ENCODE data around the gene LARP1B. TPM values are rescaled to one million over a fixed set of nuclear protein-coding genes. Genes with fewer than 3 reads are reported as not detected.
A peak's percentile ranks its signal among the peaks of the same experiment; 100 is the strongest.
"Not testable (repeated sequence)": the region's sequence is repeated elsewhere in the genome, so short reads cannot be mapped to it uniquely, and the experiment has no call there.

LARP1B gene
- total and polyA plus RNA-seq, 4 donors, result 17.5 to 69.6 (median 23.7) TPM

GRCh38 chr4:128061566-128062536, 739 bp downstream of the LARP1B start (continued):
- TF ChIP-seq HNF4G (IDR thresholded peaks at IDR 0.05) (no peak), YY1 (IDR thresholded peaks at IDR 0.05) (peak; percentile 67)

- H3K27ac ChIP-seq (ENCODE audit: low read depth in 1 of 2, low read length in 2 of 2); H3K36me3 ChIP-seq (ENCODE audit: control insufficient read depth in 4 of 4, insufficient read depth in 3 of 4, low read depth in 1 of 4, low read length in 3 of 4); H3K4me3 ChIP-seq (ENCODE audit: low read depth in 1 of 3, low read length in 3 of 3); DNase-seq (ENCODE audit: low spot score); H3K9ac ChIP-seq (ENCODE audit: low read depth in 1 of 2, low read length in 2 of 2); H3K9me3 ChIP-seq (ENCODE audit: control insufficient read depth in 4 of 4, low read length in 3 of 4); H3K27me3 ChIP-seq (ENCODE audit: control insufficient read depth in 4 of 4, insufficient read depth in 4 of 4, low read length in 3 of 4): not testable (repeated sequence)
- H3K4me1 ChIP-seq (ENCODE audit: control insufficient read depth in 4 of 4, insufficient read depth in 4 of 4, low read length in 3 of 4), result peaks cover 6 to 16% (median 11%) of the 10 kb centered on the region in 4 donors
- 95% methylated on average over 10 of the region's 10 CpGs for WGBS
Measured at GRCh38 chr4:128066453-128066820, 5.3 kb downstream of the LARP1B start.

- H3K27ac ChIP-seq (ENCODE audit: low read depth in 1 of 2, low read length in 2 of 2), result no peak overlapping the region
- H3K9me3 ChIP-seq (ENCODE audit: control insufficient read depth in 4 of 4, low read length in 3 of 4), result no peaks in the 10 kb centered on the region
- no peaks in the 10 kb centered on the region for H3K36me3 ChIP-seq (ENCODE audit: control insufficient read depth in 4 of 4, insufficient read depth in 3 of 4, low read depth in 1 of 4, low read length in 3 of 4)
- peaks cover 4 to 13% (median 8%) of the 10 kb centered on the region in 4 donors for H3K4me1 ChIP-seq (ENCODE audit: control insufficient read depth in 4 of 4, insufficient read depth in 4 of 4, low read length in 3 of 4)
- H3K27me3 ChIP-seq (ENCODE audit: control insufficient read depth in 4 of 4, insufficient read depth in 4 of 4, low read length in 3 of 4), result no peaks in the 10 kb centered on the region
- H3K9ac ChIP-seq (ENCODE audit: low read depth in 1 of 2, low read length in 2 of 2), result no peak overlapping the region
- WGBS, result 94% methylated on average over 3 of the region's 3 CpGs
- DNase-seq (ENCODE audit: low spot score), result no peak
- H3K4me3 ChIP-seq (ENCODE audit: low read depth in 1 of 3, low read length in 3 of 3), result no peak overlapping the region
- TF ChIP-seq RAD21 (IDR thresholded peaks at IDR 0.05), result peak; percentile 32 to 74
- TF ChIP-seq CTCF (IDR thresholded peaks at IDR 0.05; ENCODE audit: low read depth, low read length, missing input control), result peak; percentile 17
- no peak for TF ChIP-seq EGR1 (IDR thresholded peaks at IDR 0.05; ENCODE audit: low read depth in 2 of 2)
- TF ChIP-seq NR2F2 (IDR thresholded peaks at IDR 0.05), result no peak
Measured at GRCh38 chr4:128068918-128069317, 7.8 kb downstream of the LARP1B start.

- peak overlapping the region in 1 of 2 donors; percentile 7 for H3K27ac ChIP-seq (ENCODE audit: low read depth in 1 of 2, low read length in 2 of 2)
- 79% methylated on average over 4 of the region's 4 CpGs for WGBS
- H3K9ac ChIP-seq (ENCODE audit: low read depth in 1 of 2, low read length in 2 of 2), result no peak overlapping the region
- no peaks in the 10 kb centered on the region for H3K9me3 ChIP-seq (ENCODE audit: control insufficient read depth in 4 of 4, low read length in 3 of 4)
- H3K4me3 ChIP-seq (ENCODE audit: low read depth in 1 of 3, low read length in 3 of 3), result no peak overlapping the region
- H3K36me3 ChIP-seq (ENCODE audit: control insufficient read depth in 4 of 4, insufficient read depth in 3 of 4, low read depth in 1 of 4, low read length in 3 of 4), result peaks cover 0 to 13% (median 7%) of the 10 kb centered on the region in 4 donors
- H3K4me1 ChIP-seq (ENCODE audit: control insufficient read depth in 4 of 4, insufficient read depth in 4 of 4, low read length in 3 of 4), result peaks cover 0 to 14% (median 5%) of the 10 kb centered on the region in 4 donors
- no peak for DNase-seq (ENCODE audit: low spot score)
- H3K27me3 ChIP-seq (ENCODE audit: control insufficient read depth in 4 of 4, insufficient read depth in 4 of 4, low read length in 3 of 4), result no peaks in the 10 kb centered on the region
- TF ChIP-seq HNF4G (IDR thresholded peaks at IDR 0.05) (no peak), ATF3 (IDR thresholded peaks at IDR 0.05) (no peak), HNF4A (conservative IDR thresholded peaks at IDR 0.05) (no peak), EGR1 (IDR thresholded peaks at IDR 0.05; ENCODE audit: low read depth in 2 of 2) (no peak), GABPA (IDR thresholded peaks at IDR 0.05 in 1 of 2, conservative IDR thresholded peaks at IDR 0.05 in 1 of 2) (no peak), SP1 (IDR thresholded peaks at IDR 0.05) (no peak), YY1 (IDR thresholded peaks at IDR 0.05) (no peak), RXRA (IDR thresholded peaks at IDR 0.05) (no peak), TAF1 (conservative IDR thresholded peaks at IDR 0.05) (no peak), CTCF (IDR thresholded peaks at IDR 0.05; ENCODE audit: low read depth, low read length, missing input control) (no peak), FOXA2 (IDR thresholded peaks at IDR 0.05) (no peak), REST (IDR thresholded peaks at IDR 0.05) (no peak)
Measured at GRCh38 chr4:128076464-128076863, 15.4 kb downstream of the LARP1B start.
